Tibial nerve (tissue), 4 donors: ENCODE measurements around the gene SKOR1.

Experiments
- EP300 ChIP-seq, 2 donors: sonication (generic); formaldehyde crosslinking; IDR thresholded peaks; one replicate each; pipeline ENCODE4 v1.6.1; 2017; ENCODE audit warnings: antibody characterized with exemption in 2 of 2, mild to moderate bottlenecking in 1 of 2
- POLR2A ChIP-seq, 2 donors: fragments of 450-650 bp; IDR thresholded peaks; one replicate each; pipeline ENCODE4 v1.6.1; 2017; ENCODE audit warnings: antibody characterized with exemption in 2 of 2, mild to moderate bottlenecking in 2 of 2, moderate library complexity in 2 of 2
- TF ChIP-seq, protein P1 (sequence below), 5 experiments: fragments of 200-600 bp in 3 of 5; fragments of 450-650 bp in 2 of 5; sonication (generic) in 3 of 5; IDR thresholded peaks; one replicate each; pipeline ENCODE4 v1.5.1; 2016 to 2019; ENCODE audit warnings: antibody characterized with exemption in 5 of 5, mild to moderate bottlenecking in 3 of 5, moderate library complexity in 2 of 5

DNA sequence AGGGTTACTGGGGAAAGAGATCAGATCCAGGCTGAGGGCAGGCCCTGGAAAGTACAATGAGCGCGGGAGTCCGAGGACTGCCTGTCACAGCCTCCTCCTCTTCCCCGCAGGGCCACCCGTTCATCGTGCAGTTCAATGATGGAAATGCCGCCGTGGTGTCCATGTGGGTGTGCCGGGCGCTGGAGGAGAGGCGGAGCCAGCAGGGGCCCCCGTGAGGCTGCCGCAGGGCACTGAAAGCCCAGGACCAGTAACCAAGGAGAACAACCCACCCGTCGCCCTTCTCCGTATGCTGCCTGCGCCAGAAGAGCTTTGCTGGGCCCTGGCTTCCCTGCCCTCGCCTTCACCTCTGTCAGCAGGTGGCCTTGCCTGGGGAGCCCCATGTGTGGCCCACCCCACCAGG is 18.8 kb upstream of the SKOR1 start:
- TF ChIP-seq, protein P1, sequence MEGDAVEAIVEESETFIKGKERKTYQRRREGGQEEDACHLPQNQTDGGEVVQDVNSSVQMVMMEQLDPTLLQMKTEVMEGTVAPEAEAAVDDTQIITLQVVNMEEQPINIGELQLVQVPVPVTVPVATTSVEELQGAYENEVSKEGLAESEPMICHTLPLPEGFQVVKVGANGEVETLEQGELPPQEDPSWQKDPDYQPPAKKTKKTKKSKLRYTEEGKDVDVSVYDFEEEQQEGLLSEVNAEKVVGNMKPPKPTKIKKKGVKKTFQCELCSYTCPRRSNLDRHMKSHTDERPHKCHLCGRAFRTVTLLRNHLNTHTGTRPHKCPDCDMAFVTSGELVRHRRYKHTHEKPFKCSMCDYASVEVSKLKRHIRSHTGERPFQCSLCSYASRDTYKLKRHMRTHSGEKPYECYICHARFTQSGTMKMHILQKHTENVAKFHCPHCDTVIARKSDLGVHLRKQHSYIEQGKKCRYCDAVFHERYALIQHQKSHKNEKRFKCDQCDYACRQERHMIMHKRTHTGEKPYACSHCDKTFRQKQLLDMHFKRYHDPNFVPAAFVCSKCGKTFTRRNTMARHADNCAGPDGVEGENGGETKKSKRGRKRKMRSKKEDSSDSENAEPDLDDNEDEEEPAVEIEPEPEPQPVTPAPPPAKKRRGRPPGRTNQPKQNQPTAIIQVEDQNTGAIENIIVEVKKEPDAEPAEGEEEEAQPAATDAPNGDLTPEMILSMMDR (IDR thresholded peaks at IDR 0.05): no peak
- no peak for TF ChIP-seq POLR2A (IDR thresholded peaks at IDR 0.05)
- no peak for TF ChIP-seq EP300 (IDR thresholded peaks at IDR 0.05)
